Uterus (tissue), 2 donors: ENCODE data around the gene MXRA7.

Source experiments
- POLR2A ChIP-seq, 2 donors: fragments of 450-650 bp; IDR thresholded peaks; one replicate each; pipeline ENCODE4 v1.6.1; 2016; ENCODE audit warnings: antibody characterized with exemption in 2 of 2, mild to moderate bottlenecking in 1 of 2, moderate library complexity in 1 of 2
- TF ChIP-seq, protein P1 (sequence below), 4 experiments: fragments of 200-600 bp in 2 of 4; fragments of 450-650 bp in 2 of 4; sonication (generic) in 2 of 4; IDR thresholded peaks; one replicate each; pipeline ENCODE4 v1.5.1; 2016 to 2019; ENCODE audit warnings: antibody characterized with exemption in 4 of 4, mild to moderate bottlenecking in 2 of 4, moderate library complexity in 1 of 4

- TF ChIP-seq, protein P1, sequence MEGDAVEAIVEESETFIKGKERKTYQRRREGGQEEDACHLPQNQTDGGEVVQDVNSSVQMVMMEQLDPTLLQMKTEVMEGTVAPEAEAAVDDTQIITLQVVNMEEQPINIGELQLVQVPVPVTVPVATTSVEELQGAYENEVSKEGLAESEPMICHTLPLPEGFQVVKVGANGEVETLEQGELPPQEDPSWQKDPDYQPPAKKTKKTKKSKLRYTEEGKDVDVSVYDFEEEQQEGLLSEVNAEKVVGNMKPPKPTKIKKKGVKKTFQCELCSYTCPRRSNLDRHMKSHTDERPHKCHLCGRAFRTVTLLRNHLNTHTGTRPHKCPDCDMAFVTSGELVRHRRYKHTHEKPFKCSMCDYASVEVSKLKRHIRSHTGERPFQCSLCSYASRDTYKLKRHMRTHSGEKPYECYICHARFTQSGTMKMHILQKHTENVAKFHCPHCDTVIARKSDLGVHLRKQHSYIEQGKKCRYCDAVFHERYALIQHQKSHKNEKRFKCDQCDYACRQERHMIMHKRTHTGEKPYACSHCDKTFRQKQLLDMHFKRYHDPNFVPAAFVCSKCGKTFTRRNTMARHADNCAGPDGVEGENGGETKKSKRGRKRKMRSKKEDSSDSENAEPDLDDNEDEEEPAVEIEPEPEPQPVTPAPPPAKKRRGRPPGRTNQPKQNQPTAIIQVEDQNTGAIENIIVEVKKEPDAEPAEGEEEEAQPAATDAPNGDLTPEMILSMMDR (IDR thresholded peaks at IDR 0.05), result no peak
- TF ChIP-seq POLR2A (IDR thresholded peaks at IDR 0.05), result no peak
Observed at GRCh38 chr17:76701471-76701967, 9.2 kb downstream of the MXRA7 start.
